ES-I3 (cell line): ENCODE measurements around the gene GAL3ST3.
"Not testable (repeated sequence)": the region's sequence is repeated elsewhere in the genome, so short reads cannot be mapped to it uniquely, and the experiment has no call there.

Source experiments
- H3K36me3 ChIP-seq: 2 replicates; pipeline ENCODE4 v1.6.1; 2013; ENCODE audit warnings: mild to moderate bottlenecking, low read length, control low read depth, moderate library complexity; ENCODE audit not compliant: insufficient read depth
- H3K4me1 ChIP-seq: 2 replicates; pipeline ENCODE4 v1.6.1; 2013; ENCODE audit warnings: mild to moderate bottlenecking, control low read depth, low read length; ENCODE audit not compliant: insufficient read depth
- H3K9ac ChIP-seq: 2 replicates; pipeline ENCODE4 v1.6.1; 2013; ENCODE audit warnings: low read depth, mild to moderate bottlenecking, low read length, moderate library complexity
- H3K9me3 ChIP-seq: 2 replicates; pipeline ENCODE4 v1.6.1; 2013; ENCODE audit warnings: mild to moderate bottlenecking, low read length, moderate library complexity; ENCODE audit not compliant: control insufficient read depth, insufficient read depth

GAL3ST3 gene

DNA sequence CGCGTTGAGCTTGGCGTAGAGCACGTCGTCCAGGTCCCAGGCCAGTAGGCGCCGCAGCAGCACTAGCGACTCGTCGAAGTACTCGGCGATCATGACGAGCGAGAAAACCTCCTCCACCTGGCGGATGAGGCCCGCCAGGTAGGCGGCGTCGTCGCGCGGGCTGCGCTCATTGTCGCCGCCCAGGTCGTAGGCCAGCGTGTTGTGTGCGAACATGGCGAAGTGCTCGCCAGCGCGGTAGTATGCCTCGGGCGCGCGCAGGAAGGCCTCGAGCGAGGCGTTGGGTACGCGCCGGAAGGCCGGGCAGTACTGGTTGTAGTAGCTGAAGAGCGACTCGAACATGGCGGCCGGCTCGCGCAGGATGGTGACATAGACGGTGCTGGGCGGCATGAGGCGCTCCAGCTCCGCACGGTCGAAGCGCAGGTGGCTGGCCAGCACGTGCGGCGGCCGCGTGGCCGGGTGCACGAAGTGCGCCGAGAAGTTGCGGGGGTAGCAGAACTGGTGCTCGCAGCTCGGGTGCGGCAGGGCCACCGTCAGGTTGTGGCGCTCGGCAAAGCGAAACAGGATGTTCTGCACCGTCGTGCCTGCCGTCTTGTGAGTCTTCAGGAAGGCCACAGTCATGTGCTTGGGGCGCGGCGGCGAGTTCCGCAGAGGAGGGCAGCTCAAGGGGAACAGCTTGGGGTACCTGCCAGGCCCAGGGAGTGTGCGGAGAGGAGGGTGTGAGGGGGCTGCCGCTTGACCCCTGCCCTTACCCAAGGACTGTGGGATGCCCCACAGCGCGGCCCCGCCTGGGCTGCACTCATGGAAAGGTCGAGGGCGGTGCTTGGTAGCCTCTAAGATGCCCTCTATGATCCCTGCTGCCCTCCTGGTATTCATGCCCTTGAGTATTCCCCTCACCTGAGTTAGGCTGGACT, 5.7 kb downstream of the GAL3ST3 start:
- H3K9ac ChIP-seq: no peak overlapping the region
- H3K36me3 ChIP-seq: no peaks in the 10 kb centered on the region
- peaks cover 3% of the 10 kb centered on the region; the same call in 1 of the 2 replicates for H3K4me1 ChIP-seq
- no peaks in the 10 kb centered on the region for H3K9me3 ChIP-seq

- Histone ChIP-seq H3K9ac (no peak overlapping the region), H3K9me3 (no peaks in the 10 kb centered on the region), H3K36me3 (no peaks in the 10 kb centered on the region)
These were observed 6.5 kb downstream of the GAL3ST3 start for GRCh38 chr11:66042227-66042995.

GRCh38 chr11:66039765-66040164, 9.2 kb downstream of the GAL3ST3 start:
- H3K36me3 ChIP-seq: no peaks in the 10 kb centered on the region
- H3K4me1 ChIP-seq: peaks cover under 1% of the 10 kb centered on the region; the same call in 1 of the 2 replicates
- no peak overlapping the region for H3K9ac ChIP-seq
- no peaks in the 10 kb centered on the region for H3K9me3 ChIP-seq

More at GRCh38 chr11:66042227-66042995, 6.5 kb downstream of the GAL3ST3 start:
- peaks cover 3% of the 10 kb centered on the region; the same call in 1 of the 2 replicates for H3K4me1 ChIP-seq

DNA sequence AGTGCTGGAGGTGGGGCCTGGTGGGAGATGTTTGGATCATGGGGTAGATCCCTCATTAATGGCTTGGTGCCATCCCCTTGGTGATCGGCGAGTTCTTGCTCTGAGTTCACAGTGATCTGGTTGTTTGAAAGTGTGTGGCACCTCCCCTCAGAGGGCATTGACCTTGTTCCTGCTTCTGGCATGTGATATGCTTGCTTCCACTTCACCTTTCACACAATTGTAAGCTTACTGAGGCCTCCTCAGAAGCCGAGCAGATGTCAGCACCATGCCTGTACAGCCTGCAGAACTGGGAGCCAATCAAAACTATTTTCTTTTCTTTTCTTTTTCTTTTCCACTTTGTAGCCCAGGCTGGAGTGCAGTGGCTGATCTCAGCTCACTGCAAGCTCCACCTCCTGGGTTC, 11.6 kb downstream of the GAL3ST3 start:
- Histone ChIP-seq H3K9ac (no peak overlapping the region), H3K36me3 (no peaks in the 10 kb centered on the region), H3K9me3 (no peaks in the 10 kb centered on the region), H3K4me1 (no peaks in the 10 kb centered on the region)

GRCh38 chr11:66036334-66036710, 12.6 kb downstream of the GAL3ST3 start:
- no peaks in the 10 kb centered on the region for H3K4me1 ChIP-seq
- no peaks in the 10 kb centered on the region for H3K36me3 ChIP-seq
- H3K9me3 ChIP-seq: no peaks in the 10 kb centered on the region
- no peak overlapping the region for H3K9ac ChIP-seq

GRCh38 chr11:66035653-66036333, 13.2 kb downstream of the GAL3ST3 start:
- H3K4me1 ChIP-seq: no peaks in the 10 kb centered on the region
- no peaks in the 10 kb centered on the region for H3K9me3 ChIP-seq
- H3K9ac ChIP-seq: no peak overlapping the region

DNA sequence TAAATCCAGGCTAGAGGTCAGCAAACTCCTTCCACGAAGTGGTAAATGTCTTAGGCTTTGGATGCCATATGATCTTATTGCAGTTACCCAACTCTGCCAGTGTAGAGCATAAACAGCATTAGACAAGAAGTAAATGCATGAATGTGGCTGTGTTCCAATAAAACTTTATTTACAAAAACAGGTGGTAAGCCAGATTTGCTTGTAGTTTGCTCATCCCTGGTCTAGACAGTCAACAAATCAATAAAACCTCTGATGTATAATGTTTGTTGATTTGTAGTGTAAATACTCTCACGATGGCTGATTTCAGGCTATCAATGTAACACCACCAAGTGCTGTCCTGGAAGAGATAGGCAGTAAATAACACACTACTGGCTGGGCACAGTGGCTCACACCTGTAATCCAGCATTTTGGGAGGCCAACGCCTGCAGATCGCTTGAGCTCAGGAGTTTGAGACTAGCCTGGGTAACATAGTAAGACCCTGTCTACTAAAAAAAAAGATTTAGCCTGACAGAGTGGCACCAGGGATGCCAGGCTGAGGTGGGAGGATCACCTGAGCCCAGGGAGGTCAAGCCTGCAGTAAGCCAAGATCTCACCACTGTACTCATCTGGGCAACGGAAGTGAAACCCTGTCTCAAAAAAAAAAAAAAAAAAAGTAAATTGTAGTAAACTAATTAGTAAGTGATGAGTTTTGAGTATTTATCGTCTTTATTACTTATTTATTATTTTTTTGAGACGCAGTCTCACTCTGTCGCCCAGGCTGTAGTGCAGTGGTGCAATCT, 15.8 kb downstream of the GAL3ST3 start:
- H3K9ac ChIP-seq: no peak overlapping the region
- H3K36me3 ChIP-seq: no peaks in the 10 kb centered on the region
- H3K9me3 ChIP-seq: no peaks in the 10 kb centered on the region
- no peaks in the 10 kb centered on the region for H3K4me1 ChIP-seq

More at GRCh38 chr11:66035653-66036333, 13.2 kb downstream of the GAL3ST3 start:
- H3K36me3 ChIP-seq: no peaks in the 10 kb centered on the region

- H3K4me1 ChIP-seq: no peaks in the 10 kb centered on the region; the same call in 1 of the 2 replicates
- no peaks in the 10 kb centered on the region for H3K36me3 ChIP-seq
- no peak within 1 kb of the TSS for H3K9ac ChIP-seq
- H3K9me3 ChIP-seq: no peaks in the 10 kb centered on the region
These were observed 22.9 kb downstream of the GAL3ST3 start, which contains the start of gene CATSPER1 for GRCh38 chr11:66026017-66026529. Gene CATSPER1 (minus strand): TSS chr11:66026479. CDS start chr11:66026379, 100 bp downstream.

GRCh38 chr11:66023186-66023440, 25.8 kb downstream of the GAL3ST3 start:
- H3K9me3 ChIP-seq, H3K36me3 ChIP-seq, H3K9ac ChIP-seq, H3K4me1 ChIP-seq: not testable (repeated sequence)

GRCh38 chr11:66022401-66023185, 26.4 kb downstream of the GAL3ST3 start:
- Histone ChIP-seq H3K4me1 (no peaks in the 10 kb centered on the region; the same call in 1 of the 2 replicates), H3K9ac (peak overlapping the region; percentile 24), H3K36me3 (no peaks in the 10 kb centered on the region), H3K9me3 (no peaks in the 10 kb centered on the region)

DNA sequence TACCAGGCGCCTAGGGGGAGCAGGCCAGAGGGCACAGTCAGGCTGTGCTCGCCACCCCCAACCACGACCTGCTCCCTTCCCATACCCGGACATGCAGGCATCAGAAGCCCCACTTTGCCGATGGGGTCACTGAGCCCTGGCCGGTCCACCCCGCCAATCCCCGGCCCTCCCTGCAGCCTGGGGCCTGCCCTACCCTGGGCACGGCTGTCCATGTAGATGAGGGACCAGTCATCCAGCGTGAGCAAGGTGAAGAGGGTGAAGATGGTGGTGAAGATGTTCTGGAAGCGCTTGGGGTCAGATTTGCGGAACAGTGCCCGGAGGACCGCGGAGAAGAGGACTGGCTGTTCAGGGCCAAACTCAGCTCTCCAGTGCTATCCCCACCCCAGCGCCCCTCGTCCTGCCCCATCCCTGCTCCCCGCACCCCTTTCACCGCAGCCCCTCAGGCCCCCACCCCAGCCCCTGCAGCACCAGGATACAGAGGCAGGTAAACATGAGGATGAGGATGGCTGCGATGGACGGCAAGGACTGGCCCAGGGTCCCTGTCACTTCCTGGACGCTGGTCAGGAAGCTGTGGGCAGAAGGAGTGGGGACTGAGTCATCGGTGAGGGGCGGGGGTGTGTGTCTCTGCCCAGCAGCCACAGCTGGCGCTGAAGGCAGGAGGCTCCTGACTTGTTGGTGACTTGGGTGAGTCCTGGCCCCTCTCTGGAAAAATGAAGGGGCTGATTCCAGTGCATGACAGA, 28.2 kb downstream of the GAL3ST3 start:
- H3K4me1 ChIP-seq: no peaks in the 10 kb centered on the region; the same call in 1 of the 2 replicates
- H3K9ac ChIP-seq: no peak overlapping the region
- H3K36me3 ChIP-seq: no peaks in the 10 kb centered on the region
- H3K9me3 ChIP-seq: no peaks in the 10 kb centered on the region

DNA sequence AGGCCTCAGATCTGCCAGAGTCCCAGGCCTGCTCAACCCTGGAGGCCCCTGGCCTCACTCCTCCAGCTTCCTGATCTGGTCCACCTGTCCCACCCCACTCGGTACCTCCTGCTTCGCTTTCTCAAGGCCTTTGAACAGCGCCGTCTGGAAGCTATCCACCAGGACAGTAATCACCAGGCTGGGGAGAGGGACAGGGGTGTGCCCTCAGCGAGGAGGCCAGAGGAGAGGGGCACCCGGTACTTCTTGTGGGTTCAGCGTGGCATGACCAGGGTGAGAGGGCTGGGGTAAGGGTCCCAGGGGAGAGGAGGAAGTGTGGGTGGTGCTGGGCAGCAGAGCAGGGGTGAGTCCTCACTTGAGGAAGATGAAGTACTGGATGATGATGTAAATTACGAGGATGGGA, 28.7 kb downstream of the GAL3ST3 start:
- no peaks in the 10 kb centered on the region for H3K9me3 ChIP-seq
- H3K9ac ChIP-seq: no peak overlapping the region
- H3K4me1 ChIP-seq: no peaks in the 10 kb centered on the region; the same call in 1 of the 2 replicates
- no peaks in the 10 kb centered on the region for H3K36me3 ChIP-seq
